Dedifferentiated amniotic fluid mesenchymal stem cell (primary cell): ENCODE data around the gene TMEM208.

ENCODE experiments used
- DNase-seq: peaks from one replicate; pipeline ENCODE4 v3.0.0-alpha.2; 2016; ENCODE audit errors: extremely low spot score

Gene TMEM208

DNA sequence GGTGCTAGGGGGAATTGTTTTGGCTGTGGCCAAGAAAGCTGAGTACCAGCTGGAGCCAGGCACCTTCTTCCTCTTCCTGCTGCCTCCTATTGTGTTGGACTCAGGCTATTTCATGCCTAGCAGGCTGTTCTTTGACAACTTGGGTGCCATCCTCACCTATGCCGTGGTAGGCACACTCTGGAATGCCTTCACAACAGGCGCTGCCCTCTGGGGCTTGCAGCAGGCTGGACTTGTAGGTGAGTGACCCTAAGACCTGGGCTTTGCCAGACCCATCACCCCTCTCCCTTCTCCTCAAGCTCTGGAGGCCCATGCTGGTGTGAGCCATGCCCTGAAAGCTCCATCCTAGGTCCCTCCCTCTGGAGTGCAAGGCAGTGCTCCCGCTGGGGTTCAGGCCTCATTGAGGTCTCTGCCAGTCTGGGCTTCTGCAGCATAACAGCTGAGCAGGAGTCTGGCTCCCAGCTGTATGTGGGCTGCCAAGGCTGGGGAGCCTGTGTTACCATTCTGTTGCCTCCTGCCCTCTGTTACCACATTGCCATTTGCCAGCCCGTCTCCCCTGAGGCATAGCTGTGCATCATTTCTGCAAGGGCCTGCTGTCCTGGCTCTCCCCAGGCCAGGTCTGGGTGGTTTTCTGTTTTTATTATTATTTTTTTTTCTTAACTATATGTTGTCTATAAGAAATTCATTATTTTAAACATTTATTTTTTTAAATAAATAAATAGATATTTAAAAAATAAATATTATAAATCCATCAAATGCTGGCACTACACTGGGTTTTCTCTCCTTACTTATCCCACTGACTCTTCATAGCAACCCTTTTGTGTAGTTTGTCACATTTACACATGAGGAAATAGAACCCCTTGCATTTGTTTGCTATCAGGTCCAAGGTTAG lies 25.9 kb downstream of the TMEM208 start:
- no peak for DNase-seq

DNA sequence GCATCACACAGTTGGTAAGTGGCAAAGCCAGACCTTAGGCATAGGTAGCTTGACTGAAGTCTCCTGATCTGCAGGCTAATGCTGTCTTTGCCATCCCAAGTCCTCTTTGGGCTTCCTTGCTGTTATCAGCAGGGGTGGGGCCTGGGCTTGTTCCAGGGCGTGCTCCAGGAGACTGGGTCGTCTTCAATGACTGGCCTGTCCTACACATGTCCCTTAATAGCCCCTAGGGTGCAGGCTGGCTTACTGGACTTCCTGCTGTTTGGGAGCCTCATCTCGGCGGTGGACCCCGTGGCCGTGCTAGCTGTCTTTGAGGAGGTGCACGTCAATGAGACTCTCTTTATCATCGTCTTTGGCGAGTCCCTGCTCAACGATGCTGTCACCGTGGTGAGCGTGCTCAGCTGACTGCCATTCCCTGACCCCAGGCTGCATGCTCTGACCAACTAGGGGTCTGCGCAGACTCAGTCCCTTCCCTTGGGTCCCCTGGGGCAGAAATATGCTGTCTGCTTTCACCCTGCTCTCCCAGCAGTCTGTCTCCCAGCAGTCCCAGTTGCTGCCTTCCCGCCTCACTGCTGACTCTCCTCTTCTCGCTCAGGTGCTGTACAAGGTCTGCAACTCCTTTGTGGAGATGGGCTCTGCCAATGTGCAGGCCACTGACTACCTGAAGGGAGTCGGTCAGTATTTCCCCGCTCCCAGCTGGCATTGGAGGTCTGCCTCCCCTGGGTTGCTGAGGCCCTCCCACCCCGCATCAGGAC lies 28.0 kb downstream of the TMEM208 start:
- DNase-seq, result no peak

DNA sequence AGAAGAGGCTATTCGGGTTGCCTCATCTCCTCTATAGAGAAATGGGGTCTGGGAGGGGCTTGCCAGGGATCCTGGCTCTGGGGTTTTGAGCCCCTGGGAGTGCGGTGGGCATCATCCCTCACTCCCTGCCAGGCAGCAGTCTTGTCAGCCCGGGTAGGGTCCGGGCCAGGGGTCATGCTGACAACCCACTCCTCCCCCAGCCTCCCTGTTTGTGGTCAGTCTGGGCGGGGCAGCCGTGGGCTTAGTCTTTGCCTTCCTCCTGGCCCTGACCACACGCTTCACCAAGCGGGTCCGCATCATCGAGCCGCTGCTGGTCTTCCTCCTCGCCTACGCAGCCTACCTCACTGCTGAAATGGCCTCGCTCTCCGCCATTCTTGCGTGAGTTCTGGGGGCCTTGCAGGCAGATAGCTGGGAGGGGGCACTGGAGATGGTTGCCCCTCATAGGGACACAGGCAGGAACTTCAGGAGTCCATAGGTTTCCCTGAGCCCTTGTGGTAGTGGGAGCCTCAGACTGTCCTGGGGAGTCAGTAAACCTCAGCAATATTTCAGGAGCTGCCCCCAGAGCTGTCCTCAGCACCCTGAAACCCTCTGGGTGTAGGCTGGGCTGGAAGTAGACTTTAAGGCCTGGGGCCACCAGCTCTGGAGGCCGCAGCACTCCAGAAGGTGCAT lies 28.8 kb downstream of the TMEM208 start:
- DNase-seq, result no peak

DNA sequence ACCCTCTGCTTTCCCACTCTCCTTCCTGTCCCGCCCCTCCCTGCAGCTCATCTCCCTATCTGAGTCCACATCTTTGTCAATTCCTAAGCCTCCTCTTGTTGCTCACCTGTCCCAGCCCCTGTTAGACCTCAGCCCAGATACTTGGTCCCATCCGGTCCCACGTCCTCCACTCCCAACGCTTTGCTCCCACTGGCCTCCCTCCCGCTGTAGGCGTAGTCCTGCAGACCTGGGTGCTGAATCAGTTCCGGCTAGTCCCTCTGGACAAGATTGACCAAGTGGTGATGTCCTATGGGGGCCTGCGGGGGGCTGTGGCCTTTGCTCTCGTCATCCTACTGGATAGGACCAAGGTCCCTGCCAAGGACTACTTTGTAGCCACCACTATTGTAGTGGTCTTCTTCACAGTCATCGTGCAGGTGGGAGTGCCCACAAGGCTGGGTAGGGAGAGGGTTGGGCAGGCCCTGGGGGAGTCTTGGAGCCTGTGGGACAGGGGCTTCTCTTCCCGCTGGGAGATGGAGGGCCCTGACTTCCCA lies 29.8 kb downstream of the TMEM208 start:
- DNase-seq, result no peak

DNA sequence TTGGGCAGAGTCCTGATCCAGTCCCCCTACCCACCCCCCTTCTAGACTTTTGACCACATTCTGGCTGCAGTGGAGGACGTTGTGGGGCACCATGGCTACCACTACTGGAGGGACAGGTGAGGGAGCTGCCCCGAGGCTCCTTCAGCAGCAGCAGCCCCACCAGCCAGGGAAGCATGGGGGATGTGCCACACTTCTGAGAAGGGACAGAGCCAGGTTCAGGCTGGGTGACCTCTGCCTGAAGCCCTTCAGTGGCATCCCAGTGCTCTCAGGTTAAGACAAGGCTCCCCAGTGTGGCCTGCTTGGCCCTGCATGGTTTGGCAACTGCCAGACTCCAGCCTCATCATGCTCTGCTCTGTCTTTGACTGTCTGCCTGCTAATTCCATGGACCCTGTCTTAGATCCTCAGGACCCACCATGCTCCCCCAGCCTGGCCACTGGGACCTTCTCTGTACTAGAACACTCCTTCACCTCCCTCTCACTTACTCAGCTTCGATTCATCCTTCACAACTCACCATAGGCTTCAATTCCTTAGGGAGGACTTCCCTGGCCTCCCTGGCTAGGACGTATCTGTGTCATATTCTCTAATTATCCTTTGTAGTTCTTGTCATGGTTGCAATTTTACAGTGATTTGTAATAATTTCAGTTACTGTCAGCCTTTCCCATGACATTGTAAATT lies 30.7 kb downstream of the TMEM208 start:
- DNase-seq, result no peak

GRCh38 chr16:67258161-67258835 lies 31.4 kb downstream of the TMEM208 start:
- DNase-seq, result no peak

- no peak for DNase-seq
Observed at GRCh38 chr16:67259705-67260104, 32.8 kb downstream of the TMEM208 start.

DNA sequence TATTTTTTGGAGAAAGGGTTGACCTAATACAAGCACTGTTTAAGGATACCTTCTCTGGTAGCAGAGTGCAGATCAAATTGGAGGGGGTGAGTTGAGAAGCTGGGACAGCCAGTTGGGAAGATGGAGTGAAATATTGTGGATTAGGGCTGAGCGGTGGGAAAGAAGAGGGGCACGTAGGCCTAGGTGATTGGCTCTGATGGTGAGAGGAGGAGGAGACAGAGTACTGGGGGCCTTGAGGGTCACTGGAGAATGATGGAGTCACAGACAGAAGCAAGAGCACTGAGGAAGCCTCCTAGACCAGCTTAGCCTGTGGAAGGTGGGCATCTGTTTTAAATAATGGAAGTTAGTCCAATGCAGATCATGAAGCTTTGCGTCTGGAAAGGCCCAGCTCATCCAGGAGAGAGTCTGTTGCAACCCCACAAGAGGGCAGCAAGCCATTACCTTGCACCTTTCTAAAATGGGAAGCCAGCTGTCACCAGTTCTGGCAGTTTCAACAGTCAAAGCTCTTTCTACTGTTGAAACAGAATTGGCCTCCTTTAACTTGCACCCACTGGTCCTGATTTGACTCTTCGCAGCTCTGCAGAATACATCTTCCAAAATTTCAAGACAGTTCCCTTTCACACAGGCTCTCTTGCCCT lies 33.6 kb downstream of the TMEM208 start:
- peak; percentile 50 for DNase-seq

GRCh38 chr16:67263201-67263600 lies 36.3 kb downstream of the TMEM208 start:
- DNase-seq, result no peak

DNA sequence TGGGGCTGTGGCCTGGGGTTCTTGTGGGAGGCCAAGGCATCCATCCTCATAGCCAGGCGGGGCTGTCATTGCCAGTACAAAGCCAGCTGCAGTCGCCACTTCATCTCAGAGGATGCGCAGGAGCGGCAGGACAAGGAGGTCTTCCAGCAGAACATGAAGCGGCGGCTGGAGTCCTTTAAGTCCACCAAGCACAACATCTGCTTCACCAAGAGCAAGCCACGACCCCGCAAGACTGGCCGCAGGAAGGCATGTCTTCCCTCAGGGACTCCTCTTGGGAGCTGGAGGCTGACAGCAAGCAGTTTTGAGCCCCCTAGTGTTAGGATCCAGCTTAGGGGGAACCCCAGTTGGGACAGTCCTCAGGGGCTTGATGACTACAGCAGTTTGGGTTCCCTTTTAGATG lies 37.3 kb downstream of the TMEM208 start:
- no peak for DNase-seq

- no peak for DNase-seq
Observed at GRCh38 chr16:67264866-67265265, 37.9 kb downstream of the TMEM208 start.

GRCh38 chr16:67265834-67266233 lies 38.9 kb downstream of the TMEM208 start:
- no peak for DNase-seq

DNA sequence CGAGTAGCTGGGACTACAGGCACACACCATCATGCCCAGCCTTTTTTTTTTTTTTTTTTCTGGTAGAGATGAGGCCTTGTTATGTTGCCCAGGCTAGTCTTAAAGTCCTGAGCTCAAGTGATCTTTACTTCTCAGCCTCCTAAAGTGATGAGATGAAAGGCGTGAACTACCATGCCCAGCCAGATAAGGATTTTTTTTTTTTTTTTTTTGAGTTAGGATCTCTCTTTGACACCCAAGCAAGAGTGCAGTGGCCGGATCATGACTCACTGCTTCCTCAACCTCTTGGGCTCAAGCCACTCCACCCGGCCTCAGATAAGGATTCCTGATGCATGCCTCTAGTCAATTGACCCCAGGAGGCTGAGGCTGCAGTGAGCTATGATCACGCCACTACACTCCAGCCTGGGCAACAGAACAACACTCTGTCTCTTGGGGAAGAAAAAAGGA lies 41.2 kb downstream of the TMEM208 start:
- DNase-seq, result peak; percentile 72

DNA sequence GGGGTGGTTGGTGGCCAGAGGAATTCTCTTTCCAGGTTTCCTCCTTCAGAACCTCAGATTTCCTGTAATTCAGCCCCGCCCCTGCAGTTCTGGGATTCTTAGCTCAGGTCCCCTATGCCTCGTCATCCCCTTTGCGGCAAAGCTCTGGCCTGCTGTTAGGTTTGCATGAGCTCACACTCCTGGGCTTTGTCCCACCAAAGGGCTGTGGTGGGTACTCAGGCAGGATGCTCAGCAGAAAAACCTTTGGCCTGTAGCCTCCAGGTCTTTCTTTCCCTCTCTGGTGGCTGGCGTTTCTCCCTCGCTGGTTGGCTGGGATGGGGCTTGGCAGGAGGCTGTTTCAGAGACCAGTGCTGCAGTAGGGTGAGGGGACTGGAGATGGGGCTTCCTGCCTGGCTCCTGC lies 42.8 kb downstream of the TMEM208 start:
- DNase-seq, result no peak

DNA sequence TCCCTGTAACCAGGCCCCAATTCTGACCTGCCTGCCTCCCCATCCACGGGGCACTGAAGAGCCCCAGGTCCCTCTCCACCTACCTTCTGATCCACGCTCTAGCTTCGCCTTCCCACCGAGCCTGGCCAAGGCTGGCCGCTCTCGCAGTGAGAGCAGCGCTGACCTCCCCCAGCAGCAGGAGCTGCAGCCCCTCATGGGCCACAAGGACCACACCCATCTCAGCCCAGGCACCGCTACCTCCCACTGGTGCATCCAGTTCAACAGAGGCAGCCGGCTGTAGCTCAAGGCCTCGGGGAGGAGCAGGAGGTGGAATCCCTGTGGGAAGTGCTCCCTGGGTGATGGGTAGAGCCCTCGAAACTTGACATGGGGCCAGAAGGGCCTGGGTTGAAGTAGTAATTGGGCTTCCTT lies 44.0 kb downstream of the TMEM208 start:
- no peak for DNase-seq

GRCh38 chr16:67271446-67271845 lies 44.5 kb downstream of the TMEM208 start:
- no peak for DNase-seq

GRCh38 chr16:67275321-67275720 lies 48.4 kb downstream of the TMEM208 start:
- no peak for DNase-seq

DNA sequence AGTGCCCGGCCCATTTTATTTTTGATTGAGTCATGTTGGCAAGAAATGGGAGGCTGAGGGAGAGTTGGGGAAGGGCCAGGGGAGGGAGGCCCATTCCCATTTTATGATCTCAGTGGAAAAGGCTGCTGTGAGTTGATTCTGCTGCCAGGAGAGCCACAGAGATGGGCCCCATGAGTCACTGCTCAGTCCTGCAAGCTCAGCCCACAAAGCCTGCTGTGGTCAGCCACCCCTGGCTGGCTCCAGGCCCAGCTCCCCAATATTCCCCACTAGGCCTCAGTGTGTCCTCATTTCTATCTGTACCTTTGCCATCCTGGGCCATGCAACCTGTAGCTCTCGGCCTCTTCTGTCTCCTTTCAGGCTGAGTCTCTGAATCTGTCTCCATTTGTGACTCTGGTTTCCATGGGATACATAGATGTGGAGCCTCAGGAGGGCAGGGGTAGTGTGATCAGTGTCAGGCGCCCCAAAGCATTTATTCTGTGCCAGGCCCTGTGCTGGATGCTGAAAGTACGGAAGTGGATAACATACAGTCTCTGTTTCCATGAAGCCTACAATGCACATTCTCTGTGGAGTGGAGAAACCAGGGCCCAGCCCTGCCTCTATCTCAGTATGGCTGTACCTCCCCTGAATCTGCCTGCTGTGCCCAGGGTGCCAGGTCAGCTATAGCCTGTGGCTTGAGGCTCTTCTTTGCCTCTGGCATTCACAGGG lies 50.5 kb downstream of the TMEM208 start:
- peak; percentile 98 for DNase-seq

DNA sequence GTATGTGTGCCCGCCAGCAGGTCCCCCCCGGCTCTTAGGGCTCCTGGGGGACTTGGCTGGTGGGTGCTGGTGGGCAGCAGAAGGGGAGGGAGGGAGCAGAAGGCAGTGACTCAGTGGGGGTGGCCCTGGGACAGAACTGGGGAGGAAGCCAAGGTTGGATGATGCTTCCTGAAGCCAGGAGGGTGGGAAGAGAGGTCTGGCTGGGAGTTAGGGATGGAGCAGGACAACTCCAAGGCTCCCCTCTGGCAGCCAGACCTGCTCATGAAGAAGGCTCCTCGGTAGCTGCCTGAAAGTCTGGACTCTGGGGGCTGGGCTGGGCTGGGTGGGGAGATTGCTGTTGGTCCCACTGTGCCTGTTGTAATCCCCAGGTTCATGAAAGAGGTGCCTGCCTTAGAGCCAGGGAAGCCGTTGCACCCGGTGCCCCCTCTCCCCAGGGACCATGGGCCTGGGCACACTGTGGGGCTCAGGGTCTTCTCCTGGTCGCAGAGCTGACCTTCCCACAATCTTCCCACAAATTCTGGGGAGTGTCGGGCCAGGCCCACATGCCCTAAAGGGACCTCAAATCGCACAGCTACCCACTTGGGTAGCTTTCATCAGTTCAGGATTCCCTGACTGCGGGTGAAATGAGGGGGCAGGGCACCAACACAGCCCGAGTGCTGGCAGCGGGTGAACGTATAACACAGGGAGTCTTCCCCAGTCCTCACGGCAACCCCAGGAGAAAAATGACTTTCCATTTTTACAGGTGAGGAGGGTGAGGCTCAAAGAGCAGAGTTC lies 51.3 kb downstream of the TMEM208 start:
- DNase-seq, result peak; percentile 47
